ENCODE data around the gene PPP6R2.

PPP6R2 gene

DNA sequence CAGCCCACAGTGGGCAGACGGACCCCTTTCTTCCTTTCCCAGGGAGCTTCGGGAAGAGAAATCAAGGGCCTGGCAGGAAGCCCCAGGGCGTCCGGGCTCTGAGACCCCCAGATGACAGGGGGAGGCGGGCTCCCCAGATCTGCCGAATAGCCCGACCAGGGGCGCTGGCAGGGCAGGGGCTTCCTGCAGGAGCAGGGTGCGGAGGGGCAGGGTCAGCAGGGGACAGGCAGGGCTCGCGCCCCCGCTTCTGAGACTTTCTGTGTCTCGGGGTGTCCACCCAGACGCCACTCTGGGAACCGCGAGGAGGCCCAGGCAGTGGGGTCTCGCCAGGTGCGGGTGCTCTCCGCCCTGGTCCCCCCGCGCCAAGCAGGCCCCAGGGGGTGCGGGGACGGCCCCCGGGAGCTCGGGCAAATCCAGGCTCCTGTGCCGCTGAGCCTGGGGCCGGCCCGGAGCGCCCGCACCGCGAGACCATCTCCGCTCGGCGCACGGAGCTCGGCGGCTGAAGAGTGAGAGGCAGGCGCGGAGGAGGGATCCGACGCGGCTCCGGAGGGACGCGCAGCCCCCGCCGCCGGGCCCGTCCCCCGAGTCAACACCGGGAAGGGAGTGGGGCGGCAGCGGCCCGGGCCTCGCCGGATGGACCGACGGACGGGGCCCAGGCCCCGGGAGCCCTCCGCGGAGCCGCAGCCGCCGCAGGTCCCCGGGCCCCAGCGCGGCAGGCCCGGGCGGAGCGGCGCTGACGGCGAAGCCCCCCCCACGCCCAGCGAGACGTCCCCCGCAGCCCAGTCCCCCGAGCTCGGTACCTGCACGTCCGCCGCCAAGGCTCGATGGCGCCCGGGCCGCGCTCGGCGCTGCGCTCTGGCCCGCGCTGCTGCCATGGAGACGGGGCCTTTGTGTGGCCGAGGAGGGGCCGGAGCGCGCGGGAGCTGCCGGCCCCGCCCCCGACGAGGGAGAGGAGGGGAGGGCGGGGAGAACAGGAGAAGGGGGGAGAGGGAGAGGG, 36.1 kb upstream of the PPP6R2 start, which contains the start of gene PLXNB2:
TSS of gene PLXNB2 (minus strand) at position 894 of the 997 bp plus-strand sequence. CDS start 17,062 bp downstream, outside the sequence.
- H3K4me3 ChIP-seq (ENCODE audit: low read length) = peak within 1 kb of the TSS; percentile 84
- TF ChIP-seq CTCF (conservative IDR thresholded peaks at IDR 0.05; ENCODE audit: low read depth, low read length) = no peak
- DNase-seq (ENCODE audit: low read depth) = no peak

DNA sequence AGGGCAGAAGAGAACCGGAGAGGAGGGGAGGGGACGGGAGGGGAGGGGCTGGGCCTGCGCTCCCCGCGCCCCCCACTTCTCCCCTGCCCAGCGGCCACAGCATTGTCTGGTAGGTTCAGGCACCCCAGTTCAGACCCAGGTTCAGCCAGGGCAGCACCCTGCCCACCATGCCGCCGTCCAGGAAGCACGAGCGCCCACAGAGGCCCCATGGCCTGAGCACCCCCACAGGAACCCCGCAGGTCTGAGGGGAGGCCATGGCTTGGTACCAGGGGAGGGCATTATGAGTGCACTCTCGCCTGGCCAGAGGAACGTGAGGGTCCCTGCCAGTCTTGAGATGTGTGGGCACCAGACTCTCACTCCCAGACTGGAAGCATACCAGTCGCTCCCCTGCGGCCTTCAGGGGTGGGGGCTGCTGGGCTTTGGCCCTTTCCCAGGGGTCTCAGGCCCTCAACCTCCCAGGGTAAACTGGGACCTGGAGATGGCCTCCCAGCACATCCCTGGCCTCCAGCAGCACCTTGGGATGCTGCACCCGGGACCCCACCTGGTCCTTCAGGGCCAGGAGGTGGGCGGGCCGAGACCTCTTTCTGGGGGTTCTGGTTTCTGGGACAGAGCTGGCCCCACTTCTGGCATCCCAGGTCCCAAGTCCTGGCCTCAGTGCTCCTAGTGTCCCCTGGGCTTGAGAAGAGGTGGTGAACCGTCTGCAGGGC, 35.1 kb upstream of the PPP6R2 start:
- no peak for TF ChIP-seq CTCF (conservative IDR thresholded peaks at IDR 0.05; ENCODE audit: low read depth, low read length)
- H3K4me3 ChIP-seq (ENCODE audit: low read length) = no peak overlapping the region
- DNase-seq (ENCODE audit: low read depth) = no peak

GRCh38 chr22:50308597-50308935, 34.6 kb upstream of the PPP6R2 start:
- no peak for DNase-seq (ENCODE audit: low read depth)
- TF ChIP-seq CTCF (conservative IDR thresholded peaks at IDR 0.05; ENCODE audit: low read depth, low read length) = no peak
- no peak overlapping the region for H3K4me3 ChIP-seq (ENCODE audit: low read length)

GRCh38 chr22:50308986-50309600, 34.0 kb upstream of the PPP6R2 start:
- no peak for TF ChIP-seq CTCF (conservative IDR thresholded peaks at IDR 0.05; ENCODE audit: low read depth, low read length)
- no peak for DNase-seq (ENCODE audit: low read depth)
- no peak overlapping the region for H3K4me3 ChIP-seq (ENCODE audit: low read length)

DNA sequence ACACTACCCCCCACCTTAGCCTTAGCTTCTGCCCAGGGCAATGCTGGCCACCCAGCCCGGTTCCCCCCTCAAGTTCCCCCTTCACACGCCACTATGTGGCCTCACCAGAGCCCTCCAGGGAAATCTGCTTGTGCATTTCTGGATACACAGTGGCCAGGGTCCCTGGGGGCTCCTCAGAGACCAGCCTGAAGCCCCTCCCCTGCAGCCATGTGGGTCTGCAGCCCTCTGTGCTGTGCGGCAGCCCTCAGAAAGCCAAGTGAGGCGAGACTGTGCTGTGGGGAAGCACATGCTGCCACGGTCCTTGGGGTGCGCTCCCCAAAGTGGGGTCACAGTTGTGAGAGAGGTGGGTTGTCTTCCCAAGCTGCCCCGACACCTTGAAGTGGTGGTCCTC, 33.5 kb upstream of the PPP6R2 start:
- no peak for DNase-seq (ENCODE audit: low read depth)
- no peak overlapping the region for H3K4me3 ChIP-seq (ENCODE audit: low read length)
- no peak for TF ChIP-seq CTCF (conservative IDR thresholded peaks at IDR 0.05; ENCODE audit: low read depth, low read length)

DNA sequence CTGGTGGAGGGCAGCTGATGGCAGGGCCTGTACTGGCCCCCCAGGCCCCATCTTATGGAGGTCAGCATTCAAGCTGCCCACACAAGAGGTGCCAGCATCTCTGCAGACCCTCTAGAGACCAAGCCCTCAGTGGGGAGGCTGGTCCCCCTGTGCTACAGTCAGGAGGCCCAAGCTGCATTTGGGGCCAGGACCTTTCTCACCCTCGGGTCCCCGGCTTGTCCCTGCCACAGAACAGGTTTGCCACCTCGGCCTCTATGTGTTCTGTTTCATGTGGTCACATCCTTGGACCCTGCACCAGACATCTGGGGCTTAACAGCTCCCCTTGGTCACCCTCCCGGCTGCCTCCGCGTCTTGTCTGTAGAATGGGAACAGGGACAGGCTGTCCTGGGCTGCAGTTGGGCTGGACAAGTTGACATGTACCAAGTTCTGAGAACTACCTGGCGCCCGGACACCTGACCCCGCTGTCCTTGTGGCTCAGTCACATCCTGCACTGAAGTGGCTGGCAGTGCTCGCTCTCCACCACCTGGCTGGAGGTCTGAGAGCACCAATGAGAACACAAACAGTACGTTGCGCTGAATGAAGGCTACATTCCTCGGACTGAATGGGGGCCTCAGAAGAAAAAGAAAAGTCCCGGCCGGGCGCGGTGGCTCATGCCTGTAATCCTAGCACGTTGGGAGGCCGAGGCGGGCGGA, 33.0 kb upstream of the PPP6R2 start:
- no peak overlapping the region for H3K4me3 ChIP-seq (ENCODE audit: low read length)
- no peak for TF ChIP-seq CTCF (conservative IDR thresholded peaks at IDR 0.05; ENCODE audit: low read depth, low read length)
- no peak for DNase-seq (ENCODE audit: low read depth)
